Midbrain (tissue), 1 donor: ENCODE measurements around the gene MTCH1.
"Not testable (repeated sequence)": the region's sequence is repeated elsewhere in the genome, so short reads cannot be mapped to it uniquely, and the experiment has no call there.

Experiments
- DNase-seq: peaks from one replicate; lab custom pipeline; 2025; lab: John Stamatoyannopoulos, UW

MTCH1 gene

DNA sequence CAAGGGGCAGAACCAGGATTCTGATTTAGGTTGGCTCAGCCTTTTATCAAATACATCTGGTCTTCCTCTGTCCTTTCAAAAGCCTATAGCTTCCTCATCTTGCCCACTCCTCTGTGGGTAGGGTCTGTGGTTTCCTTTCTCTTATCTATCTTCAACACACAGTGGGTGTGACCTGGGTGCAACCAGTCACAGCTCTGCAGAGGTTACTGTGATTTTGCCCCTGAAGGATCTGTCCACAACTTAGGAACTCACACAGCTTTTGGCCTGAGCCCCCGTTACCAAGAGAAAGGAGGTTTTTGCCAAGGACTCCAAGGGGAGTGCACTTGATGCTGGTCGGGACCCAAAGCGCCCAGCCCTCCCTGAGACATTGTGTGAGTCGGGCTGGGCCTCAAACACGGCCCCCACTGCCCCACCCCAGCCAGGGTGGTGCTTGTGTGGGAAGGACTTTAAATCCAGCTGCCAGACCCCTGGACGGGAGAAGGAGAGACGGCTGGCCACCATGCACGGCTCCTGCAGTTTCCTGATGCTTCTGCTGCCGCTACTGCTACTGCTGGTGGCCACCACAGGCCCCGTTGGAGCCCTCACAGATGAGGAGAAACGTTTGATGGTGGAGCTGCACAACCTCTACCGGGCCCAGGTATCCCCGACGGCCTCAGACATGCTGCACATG is 31.6 kb downstream of the MTCH1 start, which contains the start of gene PI16:
Gene PI16 (plus strand): TSS at position 477 of the 670 bp plus-strand sequence. CDS start 23 bp downstream, at position 500.
- DNase-seq, result peak; percentile 32

DNA sequence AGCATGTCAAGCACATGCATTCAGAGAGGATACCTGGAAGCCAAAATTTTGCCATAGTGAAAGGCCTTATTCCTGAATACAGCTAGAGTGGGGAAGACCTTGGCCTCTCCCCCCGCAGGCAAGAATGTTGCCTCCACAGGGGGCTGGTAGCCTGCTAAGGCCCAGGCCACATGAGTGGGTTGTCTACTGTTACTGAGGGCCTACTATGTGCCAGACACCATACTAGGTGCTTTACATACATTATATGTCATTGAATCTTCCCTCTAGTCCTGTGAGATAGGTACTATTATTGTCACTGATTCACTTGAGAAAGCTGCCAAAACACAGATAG is 32.1 kb downstream of the MTCH1 start:
- DNase-seq, result no peak

DNA sequence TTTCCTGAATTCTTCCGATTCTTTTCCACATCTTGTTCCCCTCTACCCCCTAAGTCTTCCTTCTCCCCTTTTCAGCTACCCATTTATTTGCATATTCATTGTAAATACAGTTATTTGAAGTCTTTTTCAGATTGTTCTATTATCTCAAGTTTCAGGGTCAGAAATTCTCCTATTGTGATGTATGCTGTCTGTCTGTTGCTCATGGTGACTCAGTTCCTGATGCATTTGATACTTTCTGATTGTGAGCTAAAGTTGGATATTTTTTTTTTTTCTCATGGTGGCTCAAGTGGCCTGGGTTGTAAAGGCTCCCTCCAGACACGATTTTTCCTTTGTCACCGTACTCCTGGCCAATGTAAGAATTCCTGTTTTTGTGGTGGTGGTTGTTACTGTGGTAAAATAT is 36.4 kb downstream of the MTCH1 start:
- no peak for DNase-seq

DNA sequence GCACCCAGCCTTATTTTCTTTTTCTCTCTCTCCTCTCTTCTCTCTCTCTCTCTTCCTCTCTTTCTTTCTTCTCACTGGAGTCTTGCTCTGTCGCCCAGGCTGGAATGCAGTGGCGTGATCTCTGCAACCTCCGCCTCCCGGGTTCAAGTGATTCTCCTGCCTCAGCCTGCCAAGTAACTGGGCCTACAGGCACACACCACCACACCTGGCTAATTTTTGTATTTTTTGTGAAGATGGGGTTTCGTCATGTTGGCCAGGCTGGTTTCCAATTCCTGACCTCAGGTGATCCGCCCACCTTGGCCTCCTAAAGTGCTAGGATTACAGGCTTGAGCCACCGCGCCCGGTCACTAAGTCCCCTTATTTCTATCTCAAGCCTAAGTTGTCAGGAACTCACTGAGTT is 36.9 kb downstream of the MTCH1 start:
- DNase-seq, result not testable (repeated sequence)

DNA sequence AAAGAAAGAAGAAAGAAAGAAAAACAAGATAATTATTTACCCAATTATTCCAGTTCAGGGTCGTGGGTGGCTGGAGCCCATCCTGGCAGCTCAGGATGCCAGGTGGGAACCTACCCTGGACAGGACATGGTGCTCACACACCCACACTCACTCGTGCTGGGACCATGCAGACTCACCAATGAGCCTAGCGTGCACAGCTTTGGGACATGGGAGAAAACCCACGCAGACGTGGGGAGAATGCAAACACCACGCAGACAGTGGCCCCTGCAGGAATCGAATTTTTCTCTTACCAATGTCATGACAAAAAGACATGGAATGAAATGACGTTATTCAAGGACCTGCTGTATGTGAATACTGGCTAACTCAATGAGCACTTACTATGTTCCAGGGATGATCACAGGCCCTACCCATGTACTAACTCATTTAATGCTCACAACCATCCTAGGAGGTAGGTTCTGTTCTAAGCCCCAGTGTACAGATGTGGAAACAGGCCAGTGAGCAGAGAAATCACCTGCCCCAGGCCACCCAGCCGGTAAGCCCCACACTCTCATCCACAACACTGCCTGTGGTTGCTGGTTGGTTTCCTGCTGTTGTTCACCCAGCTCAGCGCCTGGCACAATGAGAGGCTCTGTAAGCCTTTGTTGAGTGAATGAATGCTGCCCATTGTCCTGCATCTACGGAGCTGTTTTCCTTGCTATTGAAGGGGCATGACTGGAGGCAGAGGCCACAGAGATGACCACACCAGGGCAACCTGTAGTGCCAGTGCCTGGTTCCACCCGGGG is 38.2 kb downstream of the MTCH1 start:
- peak; percentile 91 for DNase-seq

DNA sequence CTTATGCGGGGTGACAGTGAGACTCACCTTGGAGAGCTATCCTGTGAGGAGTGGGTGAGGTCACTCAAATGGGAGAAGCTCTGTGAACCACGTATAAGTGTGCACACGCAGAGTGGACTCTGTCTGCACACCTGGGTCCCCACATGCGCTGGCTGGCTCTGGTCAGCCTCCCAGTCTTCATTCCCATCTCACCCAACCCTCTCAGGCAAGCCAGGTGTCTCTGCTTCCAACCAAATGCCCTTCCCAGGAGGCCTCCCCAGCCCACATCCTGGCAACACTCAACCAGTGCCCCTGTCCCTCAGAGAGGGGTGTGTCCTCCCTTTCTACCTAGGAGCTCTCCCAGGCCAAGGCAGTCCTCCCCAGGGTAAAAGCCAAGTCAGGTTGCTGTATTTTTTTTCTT is 39.5 kb downstream of the MTCH1 start:
- no peak for DNase-seq

DNA sequence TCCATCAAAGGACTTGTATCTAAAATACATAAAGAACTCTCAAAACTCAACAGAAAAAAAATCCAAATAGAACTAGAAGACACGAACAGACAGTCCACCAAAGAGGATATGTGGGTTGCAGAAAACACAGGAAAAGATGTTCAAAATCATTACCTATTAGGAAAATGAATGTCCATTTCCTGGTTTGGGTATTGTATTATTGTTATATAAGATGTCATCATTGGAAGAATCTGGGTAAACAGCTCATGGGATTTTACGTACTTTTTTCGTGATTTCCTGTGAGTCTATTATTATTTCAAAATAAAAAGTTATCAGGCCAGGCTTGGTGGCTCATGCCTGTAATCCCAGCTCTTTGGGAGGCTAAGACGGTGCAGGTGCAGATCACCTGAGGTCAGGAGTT is 40.7 kb downstream of the MTCH1 start:
- DNase-seq, result no peak

DNA sequence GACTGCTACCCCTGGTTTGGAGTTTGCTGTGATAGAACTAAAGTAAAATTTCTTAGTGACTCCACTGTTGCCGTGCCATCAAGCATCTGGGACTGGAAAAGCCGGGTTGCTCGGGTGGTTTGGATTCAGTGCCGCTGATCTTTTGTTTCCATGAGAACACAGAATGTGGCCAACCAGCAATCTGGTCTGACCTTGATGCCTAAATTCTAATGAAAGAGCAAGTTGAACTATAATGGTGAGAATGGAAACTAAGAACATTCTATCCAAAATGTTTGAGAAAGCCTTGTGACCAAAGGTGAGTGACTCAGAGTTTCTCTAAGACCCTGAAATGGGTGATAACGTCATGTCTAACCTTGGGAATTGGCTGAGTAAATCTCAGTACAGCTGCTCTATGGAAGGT is 41.3 kb downstream of the MTCH1 start:
- DNase-seq, result no peak

DNA sequence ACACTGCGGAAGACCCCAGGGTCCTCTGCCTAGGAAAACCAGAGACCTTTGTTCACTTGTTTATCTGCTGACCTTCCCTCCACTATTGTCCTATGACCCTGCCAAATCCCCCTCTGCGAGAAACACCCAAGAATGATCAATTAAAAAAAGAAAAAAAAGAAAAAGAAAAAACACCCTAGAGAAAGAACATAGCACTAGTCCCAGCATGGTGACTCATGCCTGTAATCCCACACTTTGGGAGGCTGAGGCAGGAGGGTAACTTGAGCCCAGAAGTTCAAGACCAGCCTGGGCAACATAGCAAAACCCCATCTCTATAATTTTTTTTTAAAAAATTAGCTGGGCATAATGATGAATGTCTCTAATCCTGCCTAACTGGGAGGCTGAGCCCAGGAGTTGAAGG is 43.7 kb downstream of the MTCH1 start:
- DNase-seq, result not testable (repeated sequence)

DNA sequence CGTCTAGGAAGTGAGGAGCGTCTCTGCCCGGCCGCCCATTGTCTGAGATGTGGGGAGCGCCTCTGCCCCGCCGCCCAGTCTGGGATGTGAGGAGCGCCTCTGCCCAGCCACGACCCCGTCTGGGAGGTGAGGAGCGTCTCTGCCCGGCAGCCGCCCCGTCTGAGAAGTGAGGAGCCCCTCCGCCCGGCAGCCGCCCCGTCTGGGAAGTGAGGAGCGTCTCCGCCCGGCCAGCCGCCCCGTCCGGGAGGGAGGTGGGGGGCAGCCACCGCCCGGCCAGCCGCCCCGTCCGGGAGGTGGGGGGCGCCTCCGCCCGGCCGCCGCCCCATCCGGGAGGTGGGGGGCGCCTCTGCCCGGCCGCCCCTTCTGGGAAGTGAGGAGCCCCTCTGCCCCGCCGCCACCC is 44.4 kb downstream of the MTCH1 start:
- DNase-seq, result not testable (repeated sequence)

DNA sequence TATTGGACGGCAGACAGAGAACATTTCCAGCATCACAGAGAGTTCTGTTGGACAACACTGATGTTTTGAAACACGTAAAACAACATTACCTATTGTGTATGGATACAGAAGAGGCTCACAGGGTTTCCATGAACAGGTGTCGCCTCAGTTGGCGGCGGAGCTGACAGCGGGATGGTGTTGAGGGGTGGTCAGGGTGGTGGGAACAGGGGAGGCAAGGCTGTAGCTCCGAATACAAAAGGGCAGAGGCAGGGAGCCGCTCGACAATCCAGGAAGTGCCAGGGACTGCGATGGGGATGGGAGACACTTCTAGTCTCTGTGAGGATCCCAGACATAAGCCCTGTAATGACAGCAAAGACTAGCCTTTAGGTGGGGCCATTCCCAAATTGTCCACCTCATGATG is 46.0 kb downstream of the MTCH1 start:
- no peak for DNase-seq

DNA sequence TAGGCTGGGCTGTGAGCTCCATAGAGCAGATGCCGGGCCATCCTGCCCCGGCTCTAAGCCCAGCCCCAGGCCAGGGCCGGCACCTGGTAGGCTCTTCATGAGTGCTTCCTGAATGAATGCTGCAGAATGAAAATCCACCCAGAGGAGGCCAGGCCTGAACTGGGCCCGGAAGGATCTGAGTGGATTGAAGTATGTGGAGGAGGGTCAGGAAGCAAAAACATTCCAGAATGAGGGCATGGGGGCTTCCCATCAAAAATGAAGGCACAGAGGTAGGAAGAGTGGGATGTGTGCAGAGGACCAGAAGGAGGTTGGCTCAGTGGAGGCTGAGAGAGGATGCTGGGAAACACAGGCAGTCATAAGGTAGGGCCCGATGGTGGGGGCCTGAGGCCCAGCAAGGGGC is 47.0 kb downstream of the MTCH1 start:
- DNase-seq, result not testable (repeated sequence)

DNA sequence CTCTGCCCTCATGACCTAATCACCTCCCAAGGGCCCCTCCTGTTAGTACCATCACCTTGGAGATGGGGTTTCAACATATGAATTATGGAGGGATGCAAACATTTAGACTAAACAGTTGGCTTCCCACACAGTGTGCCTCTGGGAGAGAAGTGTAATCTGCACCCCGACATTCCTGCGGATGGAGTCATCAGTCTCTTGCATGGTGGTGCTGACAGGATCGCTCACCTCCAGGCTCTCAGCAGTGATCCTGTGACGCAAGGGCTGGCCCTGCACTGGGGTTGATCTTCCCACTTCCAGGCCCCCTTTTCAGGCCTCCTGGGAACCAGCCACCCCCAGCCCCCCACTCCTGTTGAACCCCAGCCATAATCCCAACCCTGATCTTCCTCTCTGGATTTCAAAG is 47.5 kb downstream of the MTCH1 start:
- no peak for DNase-seq

DNA sequence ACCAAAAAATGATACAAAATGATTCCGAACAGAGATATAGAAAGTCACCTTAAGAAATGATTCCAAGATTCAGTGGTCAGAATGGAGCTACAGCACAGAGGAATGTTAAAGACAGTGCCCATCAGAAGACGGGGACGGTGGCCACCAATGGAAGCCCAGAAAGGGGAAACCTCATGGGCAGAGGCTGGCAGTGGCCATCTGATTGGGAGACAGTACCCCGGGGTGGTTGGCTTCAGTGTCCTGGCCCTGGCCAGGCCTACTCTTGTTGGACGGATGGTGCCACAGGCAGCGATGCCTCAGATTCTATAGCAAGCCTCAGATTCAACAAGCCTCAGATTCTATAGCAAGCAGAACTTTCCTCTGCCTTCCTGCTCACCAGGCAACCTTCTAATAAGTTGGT is 48.1 kb downstream of the MTCH1 start:
- no peak for DNase-seq

DNA sequence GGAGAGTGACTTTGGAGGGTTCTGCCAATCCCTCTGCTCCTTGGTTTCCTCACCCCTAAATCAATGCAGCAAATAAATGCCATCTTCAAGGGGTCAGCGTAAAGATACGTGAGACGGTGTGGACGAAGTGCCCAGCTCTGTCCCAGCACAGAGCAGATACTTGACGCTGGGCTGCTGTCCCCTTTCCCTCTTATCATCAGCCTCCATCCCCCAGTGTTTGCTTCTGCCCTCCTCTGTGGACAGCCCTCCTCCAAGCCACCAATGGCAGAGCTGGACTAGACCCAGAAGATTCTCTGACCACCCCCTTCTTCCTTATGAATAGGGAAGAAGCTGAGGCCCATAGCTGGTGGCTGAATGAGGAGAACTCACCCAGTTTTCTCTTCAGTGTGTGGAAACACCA is 49.2 kb downstream of the MTCH1 start:
- no peak for DNase-seq

DNA sequence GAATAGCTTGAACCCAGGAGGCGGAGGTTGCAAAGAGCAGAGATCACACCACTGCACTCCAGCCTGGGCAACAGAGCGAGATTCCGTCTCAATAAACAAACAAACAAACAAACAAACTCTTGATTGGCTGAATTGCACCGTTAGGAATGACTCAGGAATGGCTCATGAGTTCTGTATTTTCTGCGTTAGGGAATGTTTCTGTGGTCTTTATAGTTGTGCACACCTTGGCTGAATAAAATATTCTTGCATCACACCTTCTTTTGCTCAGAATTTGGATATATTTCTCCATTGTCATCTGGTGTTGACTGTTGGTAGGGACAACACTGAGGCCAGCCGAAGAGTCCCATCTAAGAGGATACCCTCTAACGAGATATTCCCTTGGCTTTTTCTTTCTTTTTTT is 51.1 kb downstream of the MTCH1 start:
- DNase-seq, result no peak

DNA sequence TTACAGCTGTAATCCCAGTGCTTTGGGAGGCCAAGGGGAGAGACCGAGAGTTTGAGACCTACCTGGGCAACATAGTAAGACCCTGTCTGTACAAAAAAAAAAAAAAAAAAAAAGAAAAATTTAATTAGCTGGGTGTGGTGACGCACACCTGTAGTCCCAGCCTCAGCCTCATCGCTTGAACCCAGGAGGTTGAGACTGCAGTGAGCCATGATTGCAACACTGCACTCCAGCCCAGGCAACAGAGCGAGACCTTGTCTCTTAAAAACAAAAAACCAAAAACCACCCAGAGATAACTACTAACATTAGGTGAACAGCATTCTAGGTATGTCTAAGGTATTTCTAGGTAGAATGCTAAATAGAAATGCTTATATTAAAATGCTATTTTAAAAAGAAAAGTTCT is 52.5 kb downstream of the MTCH1 start:
- DNase-seq, result no peak

DNA sequence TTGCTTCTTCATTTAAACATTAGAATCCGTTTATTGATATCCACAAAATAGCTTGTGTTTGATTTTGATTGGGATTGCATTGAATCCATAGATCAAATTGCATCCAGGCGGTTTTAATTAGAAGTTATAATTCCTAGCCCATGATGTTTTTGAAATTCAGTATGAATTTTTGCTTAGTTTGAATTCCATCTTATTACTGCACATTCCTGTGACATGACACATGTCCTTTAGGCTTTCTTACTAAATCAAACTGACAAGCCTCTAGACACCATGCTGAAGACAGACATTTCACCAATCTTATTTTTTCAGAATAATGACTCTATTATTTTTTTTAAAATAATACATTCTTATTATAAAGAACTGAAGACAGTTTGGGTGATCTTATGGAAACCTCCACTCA is 52.9 kb downstream of the MTCH1 start:
- no peak for DNase-seq

DNA sequence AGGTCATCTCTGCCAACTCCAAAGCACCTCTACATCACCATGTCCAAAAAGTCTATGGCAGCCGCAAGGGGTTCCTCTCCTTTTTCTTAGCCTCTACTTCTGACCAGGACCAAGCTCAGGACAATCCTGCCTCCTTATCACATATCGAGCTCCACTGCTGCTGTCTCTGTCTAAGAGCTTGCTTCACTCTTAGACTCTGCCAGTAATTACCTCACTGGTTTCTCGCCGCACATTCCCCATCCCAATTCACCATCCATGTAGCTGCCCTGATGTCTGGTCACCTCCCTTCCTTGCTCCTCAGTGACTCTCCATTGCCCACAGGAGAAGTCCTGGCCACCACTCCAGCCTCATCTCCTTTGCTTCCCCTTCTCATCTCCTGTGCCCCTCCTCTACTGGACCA is 55.5 kb downstream of the MTCH1 start:
- no peak for DNase-seq

DNA sequence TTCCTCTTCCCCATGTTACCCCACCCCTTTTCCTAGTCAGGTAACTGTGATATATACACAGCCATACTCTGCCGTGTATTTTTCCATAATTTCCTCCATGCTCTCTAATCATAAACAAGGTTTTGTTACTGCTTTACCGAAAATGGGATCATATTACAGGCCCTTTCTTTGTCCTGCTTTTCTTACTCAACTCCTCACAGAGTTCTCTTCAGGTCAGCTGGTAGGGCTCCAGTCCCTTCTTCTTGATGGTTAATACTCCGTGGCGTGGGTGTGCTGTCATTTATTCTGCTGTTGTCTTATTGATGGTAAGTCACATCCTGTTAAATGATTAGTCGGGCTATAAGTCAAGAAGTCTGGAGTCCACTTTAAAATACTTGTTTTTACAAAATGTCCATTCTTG is 56.4 kb downstream of the MTCH1 start:
- DNase-seq, result no peak

DNA sequence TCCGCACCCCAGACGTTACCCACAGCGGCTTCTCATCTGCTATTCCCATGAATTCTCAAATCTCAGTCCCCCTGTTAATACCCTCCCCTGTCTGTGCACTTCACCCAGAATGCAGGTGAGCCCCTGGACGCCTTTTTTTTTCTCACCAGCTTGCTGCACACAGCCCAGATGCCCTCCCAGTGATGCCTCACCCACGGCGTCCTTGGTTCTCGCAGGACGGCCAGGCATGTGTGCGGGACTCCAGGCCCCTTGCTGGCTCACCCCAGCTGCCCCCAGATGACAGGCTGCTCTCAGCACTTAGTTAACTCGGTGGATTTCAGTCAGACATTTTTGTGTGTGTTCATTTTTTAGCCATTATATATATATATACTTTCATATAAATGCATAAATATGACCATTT is 56.8 kb downstream of the MTCH1 start:
- no peak for DNase-seq

DNA sequence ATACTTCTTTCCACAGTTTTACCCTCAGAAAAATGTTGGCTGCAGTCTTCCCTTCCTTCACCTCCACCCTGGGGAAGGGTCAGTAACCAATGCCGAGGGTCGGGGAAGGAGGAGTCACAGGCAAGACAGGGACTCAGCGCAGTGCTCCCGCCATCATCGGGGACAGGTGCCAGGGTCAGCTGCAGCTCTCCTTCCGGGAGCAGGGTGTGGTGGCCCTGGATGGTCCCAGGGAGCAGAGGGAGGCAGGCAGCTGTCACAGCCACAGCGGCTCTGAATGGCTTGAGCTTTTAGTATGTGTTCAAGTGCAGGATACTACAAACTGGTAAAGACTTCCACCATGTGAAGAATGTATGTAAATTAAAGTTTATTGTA is 57.5 kb downstream of the MTCH1 start:
- no peak for DNase-seq

DNA sequence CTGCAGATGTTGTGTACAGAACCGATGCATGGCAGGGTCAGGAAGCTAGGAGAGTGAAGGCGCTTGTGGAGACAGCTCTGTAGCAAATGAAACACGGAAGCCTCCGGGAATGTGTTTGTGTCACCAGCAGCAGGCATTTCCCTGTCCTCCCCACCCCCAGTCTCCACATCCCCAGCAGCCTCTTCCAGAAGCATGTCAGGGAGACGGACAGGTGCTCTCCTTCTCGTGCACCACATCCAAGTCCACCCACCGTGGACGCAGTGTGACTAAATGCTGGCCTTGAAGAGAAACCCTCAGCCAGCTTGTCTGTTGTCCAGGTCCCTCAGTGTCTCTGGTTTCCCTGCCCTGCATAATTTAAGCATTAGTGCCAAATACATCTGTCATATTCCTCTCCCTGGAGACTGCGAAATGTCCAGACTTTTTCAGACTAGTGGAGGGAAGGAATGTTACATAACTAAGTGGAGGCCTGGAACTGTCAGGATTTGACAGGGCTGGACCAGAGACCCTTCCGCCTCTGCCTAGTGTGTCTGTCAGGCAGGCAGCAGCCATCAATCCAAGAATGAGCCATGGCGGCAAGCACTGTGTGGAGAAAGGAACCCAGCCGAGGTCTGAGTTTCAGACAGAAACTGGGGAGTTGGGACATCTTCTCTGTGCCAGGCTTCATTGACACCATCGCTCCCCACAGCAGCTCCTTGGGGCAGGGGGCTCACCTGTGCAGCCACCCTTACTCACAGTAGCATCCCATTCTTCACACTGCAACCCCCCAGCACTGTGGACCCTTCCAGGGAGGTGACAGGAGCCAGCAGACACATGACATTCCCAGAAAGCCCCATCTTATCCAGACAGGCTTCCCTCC is 58.1 kb downstream of the MTCH1 start:
- no peak for DNase-seq
